ENCODE results near the gene EPDR1.

The EPDR1 gene

DNA sequence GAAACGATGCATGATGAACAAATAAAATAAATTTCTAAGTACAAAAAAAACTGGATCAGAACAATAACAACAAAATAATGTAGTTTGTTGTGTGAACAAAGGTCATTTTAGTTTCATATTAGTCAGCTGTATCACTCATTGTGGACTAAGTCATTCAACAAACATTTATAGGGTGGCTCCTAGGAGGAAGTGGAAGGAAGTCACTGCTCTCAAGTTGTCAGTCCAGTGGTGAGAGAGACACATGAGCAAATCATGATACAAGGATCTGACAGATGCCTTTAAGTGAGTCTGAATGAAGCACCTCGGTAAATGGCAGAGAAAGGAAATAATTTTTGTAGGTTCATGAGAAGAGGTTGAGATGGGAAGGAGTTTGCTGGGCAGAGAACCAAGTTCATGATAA, 56.8 kb downstream of the EPDR1 start:
- H3K9me3 ChIP-seq (ENCODE audit: control insufficient read depth, insufficient read depth, low read length): no peaks in the 10 kb centered on the region
- H3K4me1 ChIP-seq (ENCODE audit: control insufficient read depth, insufficient read depth, low read length): no peaks in the 10 kb centered on the region
- H3K4me3 ChIP-seq (ENCODE audit: low read length): no peak overlapping the region
- H3K27me3 ChIP-seq (ENCODE audit: control insufficient read depth, insufficient read depth, low read length): no peaks in the 10 kb centered on the region
- H3K27ac ChIP-seq (ENCODE audit: low read length): no peak overlapping the region
- no peak for DNase-seq (ENCODE audit: low read depth, low spot score)
- no peaks in the 10 kb centered on the region for H3K36me3 ChIP-seq (ENCODE audit: control insufficient read depth, insufficient read depth, low read length)
- WGBS (ENCODE audit: insufficient coverage, insufficient read length): no CpG with 5 or more reads among the region's 2 CpGs

DNA sequence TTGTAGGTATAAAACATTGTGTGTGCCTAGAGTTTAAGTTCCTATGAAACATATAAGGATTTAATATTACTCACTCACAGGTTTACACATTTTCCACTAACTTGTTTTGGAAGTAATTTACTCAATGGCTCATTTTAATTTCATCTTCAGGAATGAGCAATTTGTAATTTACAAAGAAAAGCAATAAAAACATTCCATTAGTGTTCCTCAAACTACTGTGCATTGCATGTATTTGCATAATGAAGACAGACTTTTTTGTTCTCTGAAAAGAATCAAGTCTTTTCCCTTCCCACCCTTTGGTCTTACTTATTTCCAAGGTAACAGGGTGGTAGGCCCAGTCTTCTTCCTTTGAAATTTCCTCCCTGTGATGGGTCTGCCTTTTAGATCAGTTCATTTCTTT, 61.2 kb downstream of the EPDR1 start:
- Histone ChIP-seq H3K36me3 (ENCODE audit: control insufficient read depth, insufficient read depth, low read length) (no peaks in the 10 kb centered on the region), H3K4me3 (ENCODE audit: low read length) (no peak overlapping the region), H3K27ac (ENCODE audit: low read length) (no peak overlapping the region), H3K4me1 (ENCODE audit: control insufficient read depth, insufficient read depth, low read length) (no peaks in the 10 kb centered on the region), H3K27me3 (ENCODE audit: control insufficient read depth, insufficient read depth, low read length) (no peaks in the 10 kb centered on the region), H3K9me3 (ENCODE audit: control insufficient read depth, insufficient read depth, low read length) (no peaks in the 10 kb centered on the region)
- DNase-seq (ENCODE audit: low read depth, low spot score): no peak

DNA sequence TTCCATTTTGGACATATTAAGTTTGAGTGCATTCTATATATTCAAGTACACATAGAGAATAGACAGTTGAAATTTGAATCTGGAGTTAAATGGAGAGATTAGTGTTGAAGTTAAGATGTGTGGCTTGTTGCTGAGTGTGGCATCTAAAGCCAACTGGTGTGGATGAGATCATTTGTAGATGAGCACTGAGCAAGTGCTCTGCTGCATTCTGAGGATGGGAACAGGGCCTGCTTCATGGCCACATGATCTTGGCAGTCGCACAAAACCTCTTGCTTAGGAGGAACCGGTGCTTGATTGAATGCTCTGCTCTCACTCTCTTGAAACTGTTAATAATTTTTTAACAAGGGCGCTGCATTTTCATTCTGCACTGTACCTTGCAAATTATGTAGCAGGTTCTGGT, 62.0 kb downstream of the EPDR1 start:
- no peaks in the 10 kb centered on the region for H3K9me3 ChIP-seq (ENCODE audit: control insufficient read depth, insufficient read depth, low read length)
- no peak overlapping the region for H3K4me3 ChIP-seq (ENCODE audit: low read length)
- H3K36me3 ChIP-seq (ENCODE audit: control insufficient read depth, insufficient read depth, low read length): no peaks in the 10 kb centered on the region
- no CpG with 5 or more reads among the region's 3 CpGs for WGBS (ENCODE audit: insufficient coverage, insufficient read length)
- DNase-seq (ENCODE audit: low read depth, low spot score): no peak
- no peaks in the 10 kb centered on the region for H3K27me3 ChIP-seq (ENCODE audit: control insufficient read depth, insufficient read depth, low read length)
- no peak overlapping the region for H3K27ac ChIP-seq (ENCODE audit: low read length)
- H3K4me1 ChIP-seq (ENCODE audit: control insufficient read depth, insufficient read depth, low read length): no peaks in the 10 kb centered on the region

DNA sequence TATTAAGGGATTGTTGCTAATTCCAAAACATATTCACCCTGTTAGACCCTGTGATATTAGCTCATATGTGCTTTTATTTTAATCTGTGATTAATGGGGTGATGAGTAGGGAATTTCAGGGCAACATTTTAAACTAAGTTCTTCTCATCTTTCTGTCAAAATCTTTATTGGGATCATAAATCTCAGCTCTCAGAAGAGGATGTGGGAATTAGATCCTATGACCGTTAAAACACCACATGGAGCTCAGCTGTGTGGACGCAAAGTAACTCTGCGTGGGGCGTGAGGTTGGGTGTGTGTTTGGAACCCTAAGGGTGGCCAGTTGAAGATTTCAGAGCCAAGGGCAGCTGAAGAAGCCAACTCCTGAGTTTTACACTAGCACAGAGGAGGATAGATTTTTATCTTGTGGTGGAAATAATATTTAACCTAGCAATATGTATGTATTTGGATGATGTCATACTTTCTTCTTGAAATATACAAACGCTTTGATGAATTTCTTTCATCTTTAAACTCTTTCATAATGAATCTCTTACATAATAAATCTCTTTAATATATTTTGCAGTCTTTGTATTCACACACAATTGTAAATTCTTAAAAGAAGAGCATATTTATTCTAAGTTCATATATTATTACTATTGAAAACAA, 64.4 kb downstream of the EPDR1 start:
- Histone ChIP-seq H3K4me1 (ENCODE audit: control insufficient read depth, insufficient read depth, low read length) (no peaks in the 10 kb centered on the region), H3K36me3 (ENCODE audit: control insufficient read depth, insufficient read depth, low read length) (no peaks in the 10 kb centered on the region), H3K27ac (ENCODE audit: low read length) (no peak overlapping the region), H3K9me3 (ENCODE audit: control insufficient read depth, insufficient read depth, low read length) (no peaks in the 10 kb centered on the region), H3K4me3 (ENCODE audit: low read length) (no peak overlapping the region), H3K27me3 (ENCODE audit: control insufficient read depth, insufficient read depth, low read length) (no peaks in the 10 kb centered on the region)
- DNase-seq (ENCODE audit: low read depth, low spot score): no peak
- no CpG with 5 or more reads among the region's 5 CpGs for WGBS (ENCODE audit: insufficient coverage, insufficient read length)

DNA sequence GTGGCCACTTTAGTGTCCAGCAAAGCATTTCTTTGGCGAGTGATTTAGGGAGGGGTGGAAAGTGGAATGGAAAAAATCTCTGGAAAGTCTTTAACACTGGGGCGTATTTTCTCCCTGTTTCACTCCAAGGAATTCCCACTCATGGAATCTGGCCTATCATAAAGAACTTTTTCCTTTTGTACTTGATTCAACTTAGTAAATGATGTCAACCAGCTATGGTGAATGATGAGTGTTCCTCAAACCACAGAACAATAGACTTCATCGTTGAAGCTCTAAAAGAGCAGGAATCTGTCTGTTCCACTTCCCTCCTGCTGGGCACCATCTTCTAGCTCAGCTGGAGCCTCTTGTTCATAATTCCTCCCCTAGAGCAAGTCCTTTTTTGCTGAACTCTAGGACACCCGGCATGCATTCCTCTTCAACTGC, 66.5 kb downstream of the EPDR1 start:
- no peak overlapping the region for H3K4me3 ChIP-seq (ENCODE audit: low read length)
- peak; percentile 29 for DNase-seq (ENCODE audit: low read depth, low spot score)
- no peaks in the 10 kb centered on the region for H3K9me3 ChIP-seq (ENCODE audit: control insufficient read depth, insufficient read depth, low read length)
- no peaks in the 10 kb centered on the region for H3K36me3 ChIP-seq (ENCODE audit: control insufficient read depth, insufficient read depth, low read length)
- H3K27me3 ChIP-seq (ENCODE audit: control insufficient read depth, insufficient read depth, low read length): no peaks in the 10 kb centered on the region
- H3K27ac ChIP-seq (ENCODE audit: low read length): no peak overlapping the region
- WGBS (ENCODE audit: insufficient coverage, insufficient read length): no CpG with 5 or more reads among the region's 4 CpGs
- no peaks in the 10 kb centered on the region for H3K4me1 ChIP-seq (ENCODE audit: control insufficient read depth, insufficient read depth, low read length)

DNA sequence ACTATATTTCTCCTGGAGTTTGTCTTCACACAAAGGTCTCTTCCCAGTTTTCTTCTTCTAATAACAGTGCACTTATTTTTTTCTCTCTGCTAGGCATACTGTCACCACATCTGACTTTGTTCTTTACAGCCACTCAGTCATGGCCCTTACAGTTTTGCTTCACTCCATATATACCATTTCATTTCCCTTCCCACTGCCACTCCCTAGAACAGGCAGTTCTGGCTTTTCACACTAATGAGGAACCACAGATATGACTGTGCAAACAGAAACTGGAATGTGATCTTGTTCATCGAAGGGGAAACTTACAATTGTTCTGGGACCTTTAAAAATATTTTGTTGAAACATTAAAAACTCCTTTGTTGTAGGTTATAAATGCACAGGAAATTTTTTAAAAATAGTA, 67.3 kb downstream of the EPDR1 start:
- no peaks in the 10 kb centered on the region for H3K9me3 ChIP-seq (ENCODE audit: control insufficient read depth, insufficient read depth, low read length)
- H3K27me3 ChIP-seq (ENCODE audit: control insufficient read depth, insufficient read depth, low read length): no peaks in the 10 kb centered on the region
- no peak overlapping the region for H3K27ac ChIP-seq (ENCODE audit: low read length)
- no peak overlapping the region for H3K4me3 ChIP-seq (ENCODE audit: low read length)
- no CpG with 5 or more reads among the region's 1 CpG for WGBS (ENCODE audit: insufficient coverage, insufficient read length)
- DNase-seq (ENCODE audit: low read depth, low spot score): no peak
- no peaks in the 10 kb centered on the region for H3K36me3 ChIP-seq (ENCODE audit: control insufficient read depth, insufficient read depth, low read length)
- H3K4me1 ChIP-seq (ENCODE audit: control insufficient read depth, insufficient read depth, low read length): no peaks in the 10 kb centered on the region

DNA sequence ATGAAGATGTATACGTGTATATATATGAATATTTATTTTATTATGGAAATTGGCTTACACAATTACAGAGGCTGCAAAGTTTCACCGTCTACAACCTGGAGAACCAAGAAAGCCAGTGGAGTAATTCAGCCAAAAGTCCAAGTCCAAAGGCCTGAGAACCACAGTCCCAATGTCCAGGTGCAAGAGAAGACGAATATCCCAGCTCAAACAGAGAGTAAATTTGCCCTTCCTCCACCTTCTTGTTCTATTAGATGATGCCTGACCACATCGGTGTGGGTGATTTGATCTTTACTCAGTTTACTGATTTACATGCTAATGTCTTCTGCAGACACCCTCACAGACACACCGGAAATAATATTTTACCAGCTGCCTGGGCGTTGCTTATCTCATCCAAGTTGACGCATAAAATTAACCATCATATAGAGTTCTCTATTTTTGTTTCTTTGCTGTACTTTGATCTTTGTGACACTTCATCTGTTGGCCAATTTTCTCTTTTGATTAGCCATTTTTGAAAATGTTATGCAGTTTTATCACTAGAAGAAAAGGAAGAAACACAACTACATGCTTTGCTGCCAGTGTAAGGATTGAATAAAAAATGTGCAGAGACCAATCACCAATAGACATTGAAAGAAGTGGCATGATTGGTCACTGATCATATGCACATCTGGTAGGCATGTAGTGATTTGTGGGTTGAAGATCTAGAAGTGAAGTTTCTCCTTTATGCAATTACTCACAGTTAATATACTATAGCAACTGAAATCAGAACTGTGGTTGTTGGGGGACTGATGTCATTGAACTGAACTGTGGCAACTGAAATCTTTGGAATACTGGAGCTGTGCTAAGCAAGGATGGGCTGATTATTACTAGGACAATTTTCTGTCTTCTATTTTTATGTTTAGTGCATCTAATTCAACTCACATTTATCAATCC, 68.5 kb downstream of the EPDR1 start:
- no peak overlapping the region for H3K27ac ChIP-seq (ENCODE audit: low read length)
- H3K9me3 ChIP-seq (ENCODE audit: control insufficient read depth, insufficient read depth, low read length): no peaks in the 10 kb centered on the region
- WGBS (ENCODE audit: insufficient coverage, insufficient read length): no CpG with 5 or more reads among the region's 7 CpGs
- DNase-seq (ENCODE audit: low read depth, low spot score): no peak
- no peaks in the 10 kb centered on the region for H3K27me3 ChIP-seq (ENCODE audit: control insufficient read depth, insufficient read depth, low read length)
- H3K4me3 ChIP-seq (ENCODE audit: low read length): no peak overlapping the region
- no peaks in the 10 kb centered on the region for H3K36me3 ChIP-seq (ENCODE audit: control insufficient read depth, insufficient read depth, low read length)
- H3K4me1 ChIP-seq (ENCODE audit: control insufficient read depth, insufficient read depth, low read length): no peaks in the 10 kb centered on the region

DNA sequence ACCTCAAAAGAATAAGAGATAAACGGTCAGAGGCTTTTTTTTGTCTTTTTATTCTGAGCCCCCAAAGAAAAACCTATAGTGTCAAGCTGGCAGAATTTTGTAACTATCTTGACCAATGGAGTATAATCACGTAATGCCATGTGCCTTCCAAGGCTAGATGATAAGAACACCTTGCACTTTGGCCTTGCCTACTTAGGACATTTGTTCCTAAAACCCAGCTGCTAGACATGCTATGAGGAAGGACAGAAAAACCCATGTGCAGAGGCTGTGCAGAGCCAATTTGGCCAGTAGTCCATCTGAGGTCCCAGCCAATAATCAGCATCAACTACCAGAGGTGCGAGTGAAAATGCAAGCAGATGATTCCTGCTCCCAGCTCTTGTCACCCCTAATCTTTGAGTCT, 69.9 kb downstream of the EPDR1 start:
- Histone ChIP-seq H3K27me3 (ENCODE audit: control insufficient read depth, insufficient read depth, low read length) (no peaks in the 10 kb centered on the region), H3K36me3 (ENCODE audit: control insufficient read depth, insufficient read depth, low read length) (no peaks in the 10 kb centered on the region), H3K4me3 (ENCODE audit: low read length) (no peak overlapping the region), H3K9me3 (ENCODE audit: control insufficient read depth, insufficient read depth, low read length) (no peaks in the 10 kb centered on the region), H3K4me1 (ENCODE audit: control insufficient read depth, insufficient read depth, low read length) (no peaks in the 10 kb centered on the region), H3K27ac (ENCODE audit: low read length) (no peak overlapping the region)
- DNase-seq (ENCODE audit: low read depth, low spot score): no peak
- no CpG with 5 or more reads among the region's 3 CpGs for WGBS (ENCODE audit: insufficient coverage, insufficient read length)

DNA sequence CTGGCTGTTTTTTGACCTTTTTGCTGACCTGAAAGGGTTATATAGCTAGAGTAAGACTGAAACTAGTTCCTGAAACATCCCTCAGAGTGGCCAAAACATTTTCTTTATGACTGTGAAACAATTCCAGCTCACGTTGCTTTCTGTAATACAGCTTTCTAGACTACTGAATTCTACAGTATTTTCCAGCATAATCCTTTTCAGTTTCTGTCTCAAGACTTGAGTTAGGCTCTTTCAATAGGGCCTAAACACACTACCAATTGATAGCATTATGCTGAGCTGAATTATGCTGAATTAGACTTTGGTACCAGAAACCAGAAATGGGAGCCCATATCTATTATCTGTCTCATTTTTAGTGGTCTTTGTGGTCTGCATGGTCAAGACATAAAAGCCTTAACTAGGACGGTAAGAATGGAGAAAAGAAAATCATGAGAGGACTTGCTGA, 72.6 kb downstream of the EPDR1 start:
- DNase-seq (ENCODE audit: low read depth, low spot score): no peak
- Histone ChIP-seq H3K27me3 (ENCODE audit: control insufficient read depth, insufficient read depth, low read length) (no peaks in the 10 kb centered on the region), H3K4me3 (ENCODE audit: low read length) (no peak overlapping the region), H3K36me3 (ENCODE audit: control insufficient read depth, insufficient read depth, low read length) (no peaks in the 10 kb centered on the region), H3K4me1 (ENCODE audit: control insufficient read depth, insufficient read depth, low read length) (no peaks in the 10 kb centered on the region), H3K27ac (ENCODE audit: low read length) (no peak overlapping the region), H3K9me3 (ENCODE audit: control insufficient read depth, insufficient read depth, low read length) (no peaks in the 10 kb centered on the region)
- no CpG with 5 or more reads among the region's 2 CpGs for WGBS (ENCODE audit: insufficient coverage, insufficient read length)

DNA sequence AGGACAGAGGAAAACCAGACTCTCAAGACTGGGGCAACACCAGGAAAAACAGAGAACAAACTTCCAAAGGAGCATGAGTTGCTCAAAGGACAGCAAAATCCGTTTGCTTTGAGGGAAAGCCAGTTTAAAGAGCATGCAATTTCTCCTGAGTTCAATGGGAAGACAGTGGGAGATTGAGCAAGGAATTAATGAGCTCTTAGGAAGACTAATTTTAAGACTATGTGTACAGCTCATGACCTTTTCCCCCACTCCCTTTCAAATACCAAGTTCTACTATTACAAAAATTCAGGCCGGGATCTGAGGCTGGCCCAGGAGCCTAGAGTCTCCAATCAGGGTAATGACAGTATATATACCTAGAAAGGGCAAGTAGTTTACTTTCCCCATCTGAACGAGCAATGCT, 79.2 kb downstream of the EPDR1 start:
- Histone ChIP-seq H3K9me3 (ENCODE audit: control insufficient read depth, insufficient read depth, low read length) (no peaks in the 10 kb centered on the region), H3K27me3 (ENCODE audit: control insufficient read depth, insufficient read depth, low read length) (no peaks in the 10 kb centered on the region), H3K4me1 (ENCODE audit: control insufficient read depth, insufficient read depth, low read length) (no peaks in the 10 kb centered on the region), H3K4me3 (ENCODE audit: low read length) (no peak overlapping the region), H3K27ac (ENCODE audit: low read length) (no peak overlapping the region), H3K36me3 (ENCODE audit: control insufficient read depth, insufficient read depth, low read length) (no peaks in the 10 kb centered on the region)
- WGBS (ENCODE audit: insufficient coverage, insufficient read length): no CpG with 5 or more reads among the region's 3 CpGs
- no peak for DNase-seq (ENCODE audit: low read depth, low spot score)

Measured in iPS DF 6.9 (cell line).